DND-41 (cell line): ENCODE data around the gene APPL2.

Source experiments
- ATAC-seq: fragments of 200-7000 bp; cut with Tn5 transposase; 3 replicates; pipeline ENCODE4 v1.9.1; 2021; ENCODE audit warnings: low read depth; ENCODE audit not compliant: insufficient read depth
- DNase-seq: peaks from one replicate; pipeline ENCODE4 v3.0.0-alpha.2; 2020
- H2AFZ ChIP-seq: 2 replicates; pipeline ENCODE4 v1.6.0; 2012; ENCODE audit warnings: low read depth, low read length
- H3K27ac ChIP-seq: 2 replicates; pipeline ENCODE4 v1.5.1; 2012; ENCODE audit warnings: low read length, inconsistent platforms
- H3K27me3 ChIP-seq: fragments of 200-600 bp; sonication (generic); 2 replicates; pipeline ENCODE4 v1.6.0; 2012; ENCODE audit warnings: low read length, mild to moderate bottlenecking, inconsistent platforms; ENCODE audit not compliant: insufficient read depth, poor library complexity
- H3K36me3 ChIP-seq: 2 replicates; pipeline ENCODE4 v1.5.1; 2012; ENCODE audit warnings: low read length, inconsistent platforms; ENCODE audit not compliant: insufficient read depth
- H3K4me1 ChIP-seq: 2 replicates; pipeline ENCODE4 v1.5.1; 2012; ENCODE audit warnings: mild to moderate bottlenecking, low read length; ENCODE audit not compliant: insufficient read depth
- H3K4me2 ChIP-seq: 2 replicates; pipeline ENCODE4 v1.6.0; 2012; ENCODE audit warnings: mild to moderate bottlenecking, moderate library complexity, low read length, inconsistent platforms; ENCODE audit not compliant: insufficient read depth
- H3K4me3 ChIP-seq, 2 experiments: fragments of 200-600 bp in 1 of 2; shearing (Covaris generic) in 1 of 2; 2 replicates each; pipeline ENCODE4 v1.5.1; 2012 to 2016; ENCODE audit warnings: inconsistent platforms in 2 of 2, low read length in 2 of 2, mild to moderate bottlenecking in 2 of 2, low read depth in 1 of 2, moderate library complexity in 1 of 2
- H3K79me2 ChIP-seq: 2 replicates; pipeline ENCODE4 v1.6.0; 2012; ENCODE audit warnings: low read length, inconsistent platforms; ENCODE audit not compliant: insufficient read depth
- H3K9ac ChIP-seq: 2 replicates; pipeline ENCODE4 v1.6.0; 2012; ENCODE audit warnings: low read depth, mild to moderate bottlenecking, inconsistent platforms, low read length, moderate library complexity
- H3K9me3 ChIP-seq: 2 replicates; pipeline ENCODE4 v1.5.1; 2012; ENCODE audit warnings: low read length, moderate library complexity, mild to moderate bottlenecking, inconsistent platforms; ENCODE audit not compliant: insufficient read depth, severe bottlenecking
- H4K20me1 ChIP-seq: 2 replicates; pipeline ENCODE4 v1.6.0; 2012; ENCODE audit warnings: low read length; ENCODE audit not compliant: insufficient read depth
- EZH2 ChIP-seq: IDR thresholded peaks from 3 replicates; pipeline ENCODE4 v1.6.1; 2012; ENCODE audit warnings: borderline replicate concordance, low read depth, mild to moderate bottlenecking, moderate library complexity, low read length, inconsistent platforms; ENCODE audit not compliant: severe bottlenecking
- TF ChIP-seq, protein P1 (sequence below): IDR thresholded peaks from 2 replicates; pipeline ENCODE4 v1.5.1; 2012; ENCODE audit warnings: borderline replicate concordance, low read length, moderate library complexity, mild to moderate bottlenecking; ENCODE audit not compliant: poor library complexity, severe bottlenecking; ENCODE audit errors: extremely low read depth

APPL2 gene

DNA sequence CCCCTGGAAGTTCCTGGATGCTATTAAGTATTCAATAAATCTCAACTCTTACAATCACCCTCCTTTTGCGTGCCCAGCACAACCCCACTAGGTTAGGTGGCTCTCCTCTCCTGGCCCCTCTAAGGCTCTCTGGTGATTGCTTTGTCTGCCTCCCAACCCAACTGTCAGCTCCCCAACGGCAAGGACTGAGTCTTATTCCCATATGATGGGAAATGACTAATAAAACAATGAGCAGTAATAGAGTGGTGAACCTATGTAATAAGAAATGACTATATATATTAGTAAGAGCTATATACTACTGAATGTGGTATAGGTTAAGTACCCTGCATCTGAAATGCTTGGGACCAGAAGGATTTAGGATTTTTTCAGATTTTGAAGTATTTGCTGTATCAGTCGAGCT is 8.1 kb downstream of the APPL2 start:
- H3K79me2 ChIP-seq = peaks cover 11% of the 10 kb centered on the region

DNA sequence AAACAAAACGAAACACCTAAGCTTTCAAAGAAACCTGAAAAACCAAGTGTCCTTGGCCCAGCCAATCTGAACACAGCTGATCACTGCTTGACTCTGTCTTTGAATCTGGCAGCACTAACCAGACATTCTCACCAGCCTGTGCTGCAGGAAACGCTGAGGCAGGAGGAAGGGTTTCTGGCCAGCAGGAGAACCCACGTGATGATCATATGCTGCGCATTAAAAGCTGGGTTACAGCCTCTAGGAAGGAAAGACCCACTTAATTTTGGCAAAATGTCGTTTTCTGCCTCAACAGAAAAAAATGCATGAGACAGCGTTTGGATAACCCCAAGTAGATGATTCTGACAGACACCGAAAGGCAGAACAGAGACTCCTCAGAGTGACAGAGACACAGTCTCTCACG is 9.8 kb downstream of the APPL2 start:
- H3K79me2 ChIP-seq = no peaks in the 10 kb centered on the region
- H3K27ac ChIP-seq = no peak overlapping the region
- no peak overlapping the region for H2AFZ ChIP-seq

More for the DNA sequence above, 8.1 kb downstream of the APPL2 start:
- Histone ChIP-seq H3K9me3 (no peaks in the 10 kb centered on the region), H4K20me1 (no peaks in the 10 kb centered on the region), H3K27me3 (no peaks in the 10 kb centered on the region), H3K9ac (no peak overlapping the region), H3K4me2 (no peak overlapping the region), H3K27ac (no peak overlapping the region), H3K4me1 (0 out of 2 replicates have a peak, but pooled peaks cover 1% of the 10 kb centered on the region), H3K36me3 (peaks cover 40% of the 10 kb centered on the region), H2AFZ (no peak overlapping the region), H3K4me3 (no peak overlapping the region)
- no peak for DNase-seq
- TF ChIP-seq, protein P1, sequence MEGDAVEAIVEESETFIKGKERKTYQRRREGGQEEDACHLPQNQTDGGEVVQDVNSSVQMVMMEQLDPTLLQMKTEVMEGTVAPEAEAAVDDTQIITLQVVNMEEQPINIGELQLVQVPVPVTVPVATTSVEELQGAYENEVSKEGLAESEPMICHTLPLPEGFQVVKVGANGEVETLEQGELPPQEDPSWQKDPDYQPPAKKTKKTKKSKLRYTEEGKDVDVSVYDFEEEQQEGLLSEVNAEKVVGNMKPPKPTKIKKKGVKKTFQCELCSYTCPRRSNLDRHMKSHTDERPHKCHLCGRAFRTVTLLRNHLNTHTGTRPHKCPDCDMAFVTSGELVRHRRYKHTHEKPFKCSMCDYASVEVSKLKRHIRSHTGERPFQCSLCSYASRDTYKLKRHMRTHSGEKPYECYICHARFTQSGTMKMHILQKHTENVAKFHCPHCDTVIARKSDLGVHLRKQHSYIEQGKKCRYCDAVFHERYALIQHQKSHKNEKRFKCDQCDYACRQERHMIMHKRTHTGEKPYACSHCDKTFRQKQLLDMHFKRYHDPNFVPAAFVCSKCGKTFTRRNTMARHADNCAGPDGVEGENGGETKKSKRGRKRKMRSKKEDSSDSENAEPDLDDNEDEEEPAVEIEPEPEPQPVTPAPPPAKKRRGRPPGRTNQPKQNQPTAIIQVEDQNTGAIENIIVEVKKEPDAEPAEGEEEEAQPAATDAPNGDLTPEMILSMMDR = no peak
- TF ChIP-seq EZH2 = no peak
- no peak for ATAC-seq

DNA sequence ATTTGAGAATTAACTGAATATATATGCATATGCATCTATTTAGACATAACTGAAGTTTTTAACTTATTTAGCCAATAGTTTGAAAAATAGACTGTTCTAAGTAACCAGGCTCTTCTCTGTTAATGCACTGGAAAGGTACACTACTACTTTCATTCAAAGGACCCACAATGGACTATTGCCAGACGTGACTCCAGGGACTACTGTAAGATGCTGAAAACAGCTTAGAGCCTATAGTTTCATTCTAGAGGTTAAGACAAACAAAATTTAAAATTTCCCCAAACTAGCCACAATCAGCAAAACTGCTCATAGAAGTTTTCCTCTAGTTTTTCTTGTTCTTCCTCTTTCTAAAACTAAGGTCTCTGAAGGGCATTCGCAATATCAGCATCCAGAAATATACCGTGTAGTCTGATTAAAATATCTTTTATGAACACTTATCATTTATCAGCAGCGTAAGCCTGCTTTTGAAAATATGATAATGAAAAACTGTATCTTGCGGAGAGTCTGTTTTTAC is 10.4 kb downstream of the APPL2 start:
- no peak overlapping the region for H2AFZ ChIP-seq
- H3K27me3 ChIP-seq = no peaks in the 10 kb centered on the region
- H3K4me1 ChIP-seq = no peaks in the 10 kb centered on the region
- H3K79me2 ChIP-seq = no peaks in the 10 kb centered on the region
- no peak for DNase-seq
- no peak for ATAC-seq
- no peaks in the 10 kb centered on the region for H3K9me3 ChIP-seq
- no peaks in the 10 kb centered on the region for H4K20me1 ChIP-seq
- TF ChIP-seq, protein P1 = no peak
- TF ChIP-seq EZH2 = no peak
- H3K9ac ChIP-seq = no peak overlapping the region
- H3K27ac ChIP-seq = no peak overlapping the region
- H3K36me3 ChIP-seq = peaks cover 56% of the 10 kb centered on the region
- H3K4me2 ChIP-seq = no peak overlapping the region
- H3K4me3 ChIP-seq = no peak overlapping the region

More for the DNA sequence above, 9.8 kb downstream of the APPL2 start:
- Histone ChIP-seq H3K36me3 (peaks cover 52% of the 10 kb centered on the region), H3K27me3 (no peaks in the 10 kb centered on the region), H3K9ac (no peak overlapping the region), H4K20me1 (no peaks in the 10 kb centered on the region), H3K9me3 (no peaks in the 10 kb centered on the region), H3K4me1 (no peaks in the 10 kb centered on the region), H3K4me3 (no peak overlapping the region), H3K4me2 (no peak overlapping the region)
- ATAC-seq = peak; percentile 82
- DNase-seq = peak; percentile 30
- TF ChIP-seq, protein P1 = no peak
- TF ChIP-seq EZH2 = no peak

DNA sequence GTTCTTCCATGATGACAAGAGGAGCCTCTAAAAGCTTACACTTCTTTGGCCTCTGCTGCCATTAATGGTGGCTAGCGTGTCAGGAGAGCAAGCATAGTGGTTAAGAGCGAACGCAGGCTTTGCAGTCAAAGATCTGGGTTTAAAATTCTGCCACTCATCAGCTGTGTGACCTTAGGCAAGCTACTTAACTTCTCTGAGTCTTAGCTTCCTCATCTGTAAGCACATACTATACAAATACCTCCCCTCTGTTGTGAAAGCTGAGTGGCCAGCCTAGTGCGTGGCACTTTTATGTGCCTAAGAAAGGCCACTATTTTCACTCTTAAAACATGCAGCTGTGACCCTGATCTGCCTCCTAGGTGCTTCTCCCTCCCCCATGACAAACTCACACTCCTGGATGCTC is 11.6 kb downstream of the APPL2 start:
- Histone ChIP-seq H3K36me3 (peaks cover 59% of the 10 kb centered on the region), H3K27me3 (no peaks in the 10 kb centered on the region), H3K4me3 (no peak overlapping the region), H4K20me1 (no peaks in the 10 kb centered on the region), H2AFZ (no peak overlapping the region), H3K27ac (no peak overlapping the region), H3K9me3 (no peaks in the 10 kb centered on the region), H3K4me1 (no peaks in the 10 kb centered on the region), H3K4me2 (no peak overlapping the region), H3K9ac (no peak overlapping the region), H3K79me2 (no peaks in the 10 kb centered on the region)
- ATAC-seq = no peak
- no peak for DNase-seq
- TF ChIP-seq, protein P1 = no peak
- TF ChIP-seq EZH2 = no peak
